A549 (cell line): Measurements from ENCODE around the gene DPP10. TPM values are rescaled to one million over a fixed set of nuclear protein-coding genes. Genes with fewer than 3 reads are reported as not detected.

Source experiments
- ATAC-seq, 2 experiments: fragments of 200-7000 bp in 1 of 2; fragments of >200 bp in 1 of 2; cut with Nextera tagmentation in 1 of 2; cut with Tn5 transposase in 1 of 2; 3 replicates each; pipeline versions ENCODE4 v1.8.0 to v1.9.1; 2018 to 2020; ENCODE audit warnings: mild to moderate bottlenecking in 1 of 2, moderate library complexity in 1 of 2
- CTCF ChIA-PET: fragments of 300-600 bp; sonication (Branson Sonifier 250); formaldehyde crosslinking; extraction: SDS; loops from one replicate; lab custom pipeline; 2021; ENCODE audit warnings: antibody characterized with exemption, inconsistent platforms; lab: Yijun Ruan, JAX
- POLR2A ChIA-PET: fragments of 350-600 bp; formaldehyde crosslinking; extraction: SDS; loops from one replicate; lab custom pipeline; 2021; ENCODE audit warnings: antibody characterized with exemption, inconsistent platforms; lab: Yijun Ruan, JAX
- DNase-seq, 2 experiments: peaks; one replicate each; pipeline versions ENCODE4 v3.0.0 to v3.0.0-alpha.2; 2011 to 2016; ENCODE audit warnings: low read depth in 1 of 2, low spot score in 1 of 2
- FAIRE-seq: peaks from 2 replicates; lab custom pipeline; 2011; peaks lifted over from hg19 to GRCh38; lab: Jason Lieb, UNC
- H3K27ac ChIP-seq, 2 experiments: fragments of >200 bp; sonication (Bioruptor Twin); formaldehyde crosslinking; 3 replicates each; pipeline ENCODE4 v1.5.1; 2016 to 2017
- H3K4me1 ChIP-seq: fragments of >200 bp; sonication (Bioruptor Twin); formaldehyde crosslinking; 3 replicates; pipeline ENCODE4 v1.6.1; 2016
- H3K4me2 ChIP-seq: fragments of >200 bp; sonication (Bioruptor Twin); formaldehyde crosslinking; 3 replicates; pipeline ENCODE4 v1.6.1; 2016
- H3K4me3 ChIP-seq: fragments of >200 bp; sonication (Bioruptor Twin); formaldehyde crosslinking; 3 replicates; pipeline ENCODE4 v1.5.1; 2016
- H3K9me3 ChIP-seq: fragments of >200 bp; sonication (Bioruptor Twin); formaldehyde crosslinking; 3 replicates; pipeline ENCODE4 v1.6.1; 2016
- CBX2 ChIP-seq: fragments of 200-600 bp; sonication (generic); IDR thresholded peaks from 2 replicates; pipeline ENCODE4 v1.6.1; 2016; ENCODE audit warnings: low read depth, mild to moderate bottlenecking, borderline replicate concordance
- CEBPB ChIP-seq, 2 experiments: fragments of >200 bp in 1 of 2; sonication (Bioruptor Twin) in 1 of 2; formaldehyde crosslinking in 1 of 2; IDR thresholded peaks; 2 replicates each; pipeline ENCODE4 v1.6.1; 2012 to 2016
- CHD4 ChIP-seq: fragments of 200-600 bp; sonication (generic); IDR thresholded peaks from 2 replicates; pipeline ENCODE4 v1.6.1; 2016; ENCODE audit warnings: antibody characterized with exemption, mild to moderate bottlenecking, borderline replicate concordance
- E2F6 ChIP-seq: IDR thresholded peaks from 2 replicates; pipeline ENCODE4 v1.6.1; 2012; ENCODE audit warnings: low read depth, borderline replicate concordance
- EHMT2 ChIP-seq: fragments of 200-600 bp; sonication (generic); IDR thresholded peaks from 2 replicates; pipeline ENCODE4 v1.6.1; 2016; ENCODE audit warnings: antibody characterized with exemption, low read depth, mild to moderate bottlenecking, moderate library complexity
- EP300 ChIP-seq, 2 experiments: fragments of >200 bp; sonication (Bioruptor Twin); formaldehyde crosslinking; IDR thresholded peaks; 2 replicates in 1 of 2; 3 replicates in 1 of 2; pipeline ENCODE4 v1.6.1; 2016 to 2017
- HMGXB4 ChIP-seq: fragments of 250-450 bp; sonication (Bioruptor Pico); IDR thresholded peaks from 2 replicates; pipeline ENCODE4 v1.5.0; 2021; ENCODE audit warnings: mild to moderate bottlenecking, moderate library complexity, borderline replicate concordance
- HOXB13 ChIP-seq: fragments of 250-450 bp; sonication (Bioruptor Pico); IDR thresholded peaks from 2 replicates; pipeline ENCODE4 v1.5.0; 2020; ENCODE audit warnings: low read depth, mild to moderate bottlenecking, moderate library complexity
- HOXB5 ChIP-seq: fragments of 250-450 bp; sonication (Bioruptor Pico); IDR thresholded peaks from 2 replicates; pipeline ENCODE4 v1.5.0; 2020; ENCODE audit warnings: mild to moderate bottlenecking, moderate library complexity
- KDM5A ChIP-seq: fragments of 200-600 bp; sonication (generic); IDR thresholded peaks from 2 replicates; pipeline ENCODE4 v1.6.1; 2016; ENCODE audit warnings: antibody characterized with exemption, mild to moderate bottlenecking
- MYC ChIP-seq: IDR thresholded peaks from 2 replicates; pipeline ENCODE4 v1.6.1; 2012; ENCODE audit warnings: mild to moderate bottlenecking, inconsistent platforms, low read length, improper control_type of control experiment, borderline replicate concordance
- NFE2L2 ChIP-seq: fragments of 150-350 bp; conservative IDR thresholded peaks from 2 replicates; pipeline ENCODE4 v1.6.1; 2014; ENCODE audit warnings: low read length
- POLR2A ChIP-seq: IDR thresholded peaks from 2 replicates; pipeline ENCODE4 v1.6.1; 2012; ENCODE audit warnings: mild to moderate bottlenecking, low read length
- RAD21 ChIP-seq, 2 experiments: fragments of >200 bp in 1 of 2; sonication (Bioruptor Twin) in 1 of 2; formaldehyde crosslinking in 1 of 2; IDR thresholded peaks in 1 of 2; conservative IDR thresholded peaks in 1 of 2; 2 replicates in 1 of 2; 3 replicates in 1 of 2; pipeline ENCODE4 v1.6.1; 2012 to 2018; ENCODE audit warnings: inconsistent platforms in 1 of 2
- RARB ChIP-seq: fragments of 250-450 bp; sonication (Bioruptor Pico); IDR thresholded peaks from 2 replicates; pipeline ENCODE4 v1.8.0; 2021; ENCODE audit warnings: mild to moderate bottlenecking, moderate library complexity
- RNF2 ChIP-seq: fragments of 200-600 bp; sonication (generic); IDR thresholded peaks from 2 replicates; pipeline ENCODE4 v1.6.1; 2016; ENCODE audit warnings: low read depth, mild to moderate bottlenecking, antibody characterized with exemption, moderate library complexity, borderline replicate concordance
- SMC3 ChIP-seq: fragments of >200 bp; sonication (Bioruptor Twin); formaldehyde crosslinking; IDR thresholded peaks from 3 replicates; pipeline ENCODE4 v1.6.1; 2018; ENCODE audit warnings: inconsistent platforms
- WGBS: methylation state at CpG from one replicate; pipeline ENCODE4 v1.1.6; 2017; ENCODE audit errors: missing lambda C conversion rate; 5-methylcytosine and 5-hydroxymethylcytosine counted together
- polyA plus RNA-seq, 4 experiments: library from polyadenylated mRNA; depleted of rRNA in 3 of 4; stranded (reverse); fragments of >200 nt; fragmentation: RNase III in 1 of 4; extraction: RNeasy Plus Mini Kit Qiagen cat#74134 plus additional on column Dnase treatment in 1 of 4; gene quantifications; 2 replicates in 3 of 4; 3 replicates in 1 of 4; pipeline ENCODE4 v1.2.3, GENCODE V29; 2011 to 2017
- TF ChIP-seq, protein P1 (sequence below): IDR thresholded peaks from 2 replicates; pipeline ENCODE4 v1.6.1; 2012
- TF ChIP-seq, protein P2 (sequence below): fragments of >200 bp; sonication (Bioruptor Twin); formaldehyde crosslinking; IDR thresholded peaks from 3 replicates; pipeline ENCODE4 v1.5.1; 2016
- TF ChIP-seq, protein P3 (sequence below): fragments of >200 bp; sonication (Bioruptor Twin); formaldehyde crosslinking; IDR thresholded peaks from 3 replicates; pipeline ENCODE4 v1.6.1; 2016

The DPP10 gene
- polyA plus RNA-seq, 2 of the 4 experiments (the other 2 are of a cell fraction): not detected

- no peak overlapping the region for H3K4me2 ChIP-seq
- H3K4me1 ChIP-seq: no peaks in the 10 kb centered on the region
- TF ChIP-seq KDM5A (no peak), HOXB5 (CRISPR knock-in tag) (no peak), CEBPB (IDR thresholded peaks at IDR 0.05) (no peak), NFE2L2 (no peak), RAD21 (conservative IDR thresholded peaks at IDR 0.05 in 1 of 2, IDR thresholded peaks at IDR 0.05 in 1 of 2) (no peak), RNF2 (no peak), CBX2 (no peak), MYC (no peak), RARB (CRISPR knock-in tag) (no peak), POLR2A (no peak), CHD4 (no peak), HOXB13 (no peak), EHMT2 (no peak)
- TF ChIP-seq, protein P1, sequence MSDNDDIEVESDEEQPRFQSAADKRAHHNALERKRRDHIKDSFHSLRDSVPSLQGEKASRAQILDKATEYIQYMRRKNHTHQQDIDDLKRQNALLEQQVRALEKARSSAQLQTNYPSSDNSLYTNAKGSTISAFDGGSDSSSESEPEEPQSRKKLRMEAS: no peak
- no peaks in the 10 kb centered on the region for H3K9me3 ChIP-seq
- no peak overlapping the region for H3K27ac ChIP-seq
- 3% methylated on average over 2 of the region's 2 CpGs for WGBS
- ATAC-seq (no peak), DNase-seq (no peak), FAIRE-seq (no peak)
- no peak overlapping the region for H3K4me3 ChIP-seq
- POLR2A ChIA-PET: no interaction called here
- CTCF ChIA-PET: interaction anchor here (0.8 to 2.5 kb wide), 6 partner anchors 8 to 564 kb away, joined by 3 to 11 read pairs (median 5); no protein-coding TSS in a partner anchor
Observed at GRCh38 chr2:114550364-114550763, 107.9 kb downstream of the DPP10 start.

GRCh38 chr2:114550895-114551793, 108.7 kb downstream of the DPP10 start:
- TF ChIP-seq, protein P2, sequence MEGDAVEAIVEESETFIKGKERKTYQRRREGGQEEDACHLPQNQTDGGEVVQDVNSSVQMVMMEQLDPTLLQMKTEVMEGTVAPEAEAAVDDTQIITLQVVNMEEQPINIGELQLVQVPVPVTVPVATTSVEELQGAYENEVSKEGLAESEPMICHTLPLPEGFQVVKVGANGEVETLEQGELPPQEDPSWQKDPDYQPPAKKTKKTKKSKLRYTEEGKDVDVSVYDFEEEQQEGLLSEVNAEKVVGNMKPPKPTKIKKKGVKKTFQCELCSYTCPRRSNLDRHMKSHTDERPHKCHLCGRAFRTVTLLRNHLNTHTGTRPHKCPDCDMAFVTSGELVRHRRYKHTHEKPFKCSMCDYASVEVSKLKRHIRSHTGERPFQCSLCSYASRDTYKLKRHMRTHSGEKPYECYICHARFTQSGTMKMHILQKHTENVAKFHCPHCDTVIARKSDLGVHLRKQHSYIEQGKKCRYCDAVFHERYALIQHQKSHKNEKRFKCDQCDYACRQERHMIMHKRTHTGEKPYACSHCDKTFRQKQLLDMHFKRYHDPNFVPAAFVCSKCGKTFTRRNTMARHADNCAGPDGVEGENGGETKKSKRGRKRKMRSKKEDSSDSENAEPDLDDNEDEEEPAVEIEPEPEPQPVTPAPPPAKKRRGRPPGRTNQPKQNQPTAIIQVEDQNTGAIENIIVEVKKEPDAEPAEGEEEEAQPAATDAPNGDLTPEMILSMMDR: peak; percentile 54
- no peak for TF ChIP-seq EP300 (IDR thresholded peaks at IDR 0.05)
- peak; percentile 55 for TF ChIP-seq SMC3
- TF ChIP-seq, protein P3, sequence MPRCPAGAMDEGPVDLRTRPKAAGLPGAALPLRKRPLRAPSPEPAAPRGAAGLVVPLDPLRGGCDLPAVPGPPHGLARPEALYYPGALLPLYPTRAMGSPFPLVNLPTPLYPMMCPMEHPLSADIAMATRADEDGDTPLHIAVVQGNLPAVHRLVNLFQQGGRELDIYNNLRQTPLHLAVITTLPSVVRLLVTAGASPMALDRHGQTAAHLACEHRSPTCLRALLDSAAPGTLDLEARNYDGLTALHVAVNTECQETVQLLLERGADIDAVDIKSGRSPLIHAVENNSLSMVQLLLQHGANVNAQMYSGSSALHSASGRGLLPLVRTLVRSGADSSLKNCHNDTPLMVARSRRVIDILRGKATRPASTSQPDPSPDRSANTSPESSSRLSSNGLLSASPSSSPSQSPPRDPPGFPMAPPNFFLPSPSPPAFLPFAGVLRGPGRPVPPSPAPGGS: no peak
- TF ChIP-seq RAD21 (conservative IDR thresholded peaks at IDR 0.05 in 1 of 2, IDR thresholded peaks at IDR 0.05 in 1 of 2): peak; percentile 70 to 76
- TF ChIP-seq E2F6: no peak
- TF ChIP-seq HMGXB4 (CRISPR knock-in tag): no peak
- TF ChIP-seq CHD4: no peak
- no peak for TF ChIP-seq NFE2L2
- TF ChIP-seq HOXB5 (CRISPR knock-in tag): no peak
- ATAC-seq: peak; percentile 88 to 90
- DNase-seq: peak; percentile 9 to 60
- Histone ChIP-seq H3K27ac (no peak overlapping the region), H3K4me3 (no peak overlapping the region), H3K9me3 (no peaks in the 10 kb centered on the region), H3K4me1 (no peaks in the 10 kb centered on the region), H3K4me2 (no peak overlapping the region)
- no peak for FAIRE-seq
- POLR2A ChIA-PET: no interaction called here
- CTCF ChIA-PET: interaction anchor here (0.6 to 2.5 kb wide), 12 partner anchors 9 to 947 kb away, joined by 3 to 11 read pairs (median 4); no protein-coding TSS in a partner anchor
- WGBS: 8% methylated on average over 5 of the region's 5 CpGs
